ENCODE results near the gene STRIP2.
"Not testable (repeated sequence)": the region's sequence is repeated elsewhere in the genome, so short reads cannot be mapped to it uniquely, and the experiment has no call there.

The STRIP2 gene

DNA sequence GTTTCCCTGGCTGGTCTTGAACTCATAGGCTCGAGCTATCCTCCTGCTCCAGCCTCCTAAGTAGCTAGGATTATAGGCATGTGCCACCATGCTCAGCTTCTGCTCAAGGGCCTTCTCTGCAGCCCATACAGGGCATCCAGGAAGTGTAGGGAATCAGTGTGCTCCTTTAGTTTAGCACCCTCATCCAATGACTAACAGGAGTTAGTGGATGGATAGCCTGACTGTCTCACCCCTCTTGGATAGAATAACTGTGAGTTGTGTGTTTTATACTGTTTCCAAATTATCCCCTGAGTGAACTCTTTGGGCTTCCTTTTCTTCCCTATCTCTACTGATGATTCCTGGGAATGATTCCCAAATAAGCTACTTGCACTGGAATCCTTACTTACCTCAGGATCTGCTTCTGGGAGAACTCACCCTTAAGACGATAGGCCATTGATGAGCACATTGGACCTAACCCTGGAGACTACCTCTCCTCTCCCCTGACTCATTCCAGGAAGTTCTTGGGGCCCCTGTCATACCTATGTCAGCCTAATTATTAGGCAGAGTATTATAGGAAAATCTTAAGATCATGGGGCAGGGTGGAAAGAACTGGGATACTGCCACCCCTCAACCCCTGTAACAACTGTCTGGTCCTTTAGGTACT is 18.5 kb downstream of the STRIP2 start:
- no peak for DNase-seq (ENCODE audit: low read depth in 2 of 2, low spot score in 1 of 2)

DNA sequence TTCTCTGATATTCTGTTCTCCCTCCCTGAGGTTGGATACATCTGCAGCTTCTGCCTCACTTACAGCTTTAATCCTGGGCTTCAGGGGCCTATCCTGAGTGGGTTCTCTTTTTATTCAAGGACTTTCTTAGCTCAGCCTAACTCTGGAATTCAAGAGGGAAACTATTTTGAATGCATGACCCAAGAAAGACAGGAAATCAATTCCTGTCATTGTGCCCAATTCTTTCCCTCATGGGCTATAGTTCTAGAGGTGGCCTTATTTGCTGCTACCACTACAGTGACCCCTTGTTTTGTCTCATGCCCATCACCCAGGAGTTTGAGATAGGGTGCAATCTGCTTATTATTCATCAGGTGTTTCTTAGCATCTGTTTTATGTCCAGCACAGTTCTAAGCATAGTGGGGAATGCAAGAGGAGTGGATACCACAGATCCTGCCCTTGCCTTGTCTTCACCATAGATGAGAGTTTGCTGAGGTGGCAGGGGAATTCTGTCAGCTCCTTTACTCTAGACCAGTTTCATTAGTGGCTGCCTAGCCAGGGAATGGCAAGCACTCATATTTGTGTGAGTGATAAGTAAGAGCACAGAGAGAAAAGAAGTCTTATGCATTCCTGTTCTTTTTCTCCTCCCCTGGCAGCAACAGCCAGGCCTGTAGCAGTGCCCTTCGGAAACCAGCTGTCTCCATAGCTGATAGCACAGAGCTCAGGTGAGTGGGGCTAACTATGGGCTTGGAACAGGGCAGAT is 19.4 kb downstream of the STRIP2 start:
- no peak for DNase-seq (ENCODE audit: low read depth in 2 of 2, low spot score in 1 of 2)

DNA sequence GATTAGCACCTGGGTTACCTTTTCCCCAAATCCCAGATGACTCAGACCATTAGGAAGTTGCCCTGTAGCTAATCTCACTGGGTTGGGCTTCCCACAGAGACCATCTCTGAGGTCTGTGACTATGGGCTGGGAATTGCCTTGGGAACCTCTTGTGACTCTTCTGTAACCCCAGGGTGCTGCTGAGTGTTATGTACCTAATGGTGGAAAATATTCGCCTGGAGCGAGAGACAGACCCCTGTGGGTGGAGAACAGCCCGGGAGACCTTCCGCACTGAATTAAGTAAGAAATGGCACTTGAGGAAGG is 20.0 kb downstream of the STRIP2 start:
- DNase-seq (ENCODE audit: low read depth in 2 of 2, low spot score in 1 of 2), result no peak

DNA sequence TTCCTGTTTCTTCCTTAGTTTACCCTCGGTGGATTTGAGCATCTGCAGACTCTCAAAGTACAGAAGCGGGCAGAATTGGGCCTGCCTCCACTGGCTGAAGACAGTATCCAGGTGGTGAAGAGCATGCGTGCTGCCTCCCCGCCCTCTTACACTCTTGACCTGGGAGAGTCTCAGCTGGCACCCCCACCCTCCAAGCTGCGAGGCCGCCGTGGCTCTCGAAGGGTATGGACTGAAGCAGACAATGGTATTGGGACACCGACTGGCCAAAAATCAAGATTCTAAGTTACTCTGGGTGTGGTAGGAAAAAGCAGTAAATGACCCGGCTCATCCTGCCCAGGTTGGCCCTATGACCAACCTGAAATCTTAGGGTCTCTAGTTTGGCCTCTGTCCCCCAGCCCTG is 22.2 kb downstream of the STRIP2 start:
- no peak for DNase-seq (ENCODE audit: low read depth in 2 of 2, low spot score in 1 of 2)

DNA sequence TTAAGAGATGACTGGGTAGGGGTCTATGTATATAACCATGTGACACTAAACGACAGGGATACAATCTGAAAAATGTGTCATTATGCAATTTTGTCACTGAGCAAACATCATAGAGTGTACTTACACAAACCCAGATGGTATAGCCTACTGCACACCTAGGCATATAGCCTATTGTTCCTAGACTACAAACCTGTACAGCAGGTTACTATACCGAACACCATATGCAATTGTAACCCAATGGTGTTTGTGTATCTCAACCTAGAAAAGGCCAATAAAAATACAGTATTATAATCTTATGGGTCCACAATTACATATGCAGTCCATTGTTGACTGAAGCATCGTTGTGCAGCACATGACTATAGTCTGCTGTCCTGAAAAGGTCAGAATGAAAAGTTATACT is 22.9 kb downstream of the STRIP2 start:
- no peak for DNase-seq (ENCODE audit: low read depth in 2 of 2, low spot score in 1 of 2)

DNA sequence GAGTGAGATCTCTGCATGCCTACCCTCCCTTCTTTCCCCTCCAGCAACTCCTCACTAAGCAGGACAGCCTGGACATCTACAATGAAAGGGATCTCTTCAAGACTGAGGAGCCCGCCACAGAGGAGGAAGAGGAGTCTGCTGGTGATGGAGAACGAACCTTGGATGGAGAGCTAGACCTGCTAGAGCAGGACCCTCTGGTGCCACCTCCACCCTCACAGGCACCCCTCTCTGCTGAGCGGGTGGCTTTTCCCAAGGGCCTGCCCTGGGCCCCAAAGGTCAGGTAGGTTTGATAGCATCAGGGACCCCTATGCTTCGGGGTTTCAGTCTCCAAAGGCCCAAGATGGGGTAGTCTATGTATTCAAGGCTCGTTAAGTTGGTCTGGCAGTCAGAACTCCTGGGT is 23.9 kb downstream of the STRIP2 start:
- DNase-seq (ENCODE audit: low read depth in 2 of 2, low spot score in 1 of 2), result no peak

DNA sequence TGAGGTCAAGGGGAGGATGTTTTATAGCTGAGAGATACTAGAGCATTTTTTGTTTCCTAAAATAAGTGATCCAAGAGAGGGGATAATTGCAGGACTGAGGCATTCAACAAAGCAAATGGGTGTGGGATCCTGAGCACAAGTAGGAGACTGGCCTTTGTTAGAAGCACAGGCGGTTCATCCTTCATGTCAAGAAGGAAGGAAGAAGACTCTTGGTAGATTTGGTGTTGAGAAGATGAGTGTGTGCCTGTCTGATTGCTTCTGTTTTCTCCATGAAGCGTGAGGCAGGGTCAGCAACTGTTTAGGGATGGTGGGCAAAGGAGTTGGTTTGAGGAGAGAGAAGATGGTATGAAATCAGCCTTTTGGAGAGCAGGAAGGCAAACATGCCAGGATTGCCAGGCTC is 27.6 kb downstream of the STRIP2 start:
- DNase-seq (ENCODE audit: low read depth in 2 of 2, low spot score in 1 of 2), result no peak

DNA sequence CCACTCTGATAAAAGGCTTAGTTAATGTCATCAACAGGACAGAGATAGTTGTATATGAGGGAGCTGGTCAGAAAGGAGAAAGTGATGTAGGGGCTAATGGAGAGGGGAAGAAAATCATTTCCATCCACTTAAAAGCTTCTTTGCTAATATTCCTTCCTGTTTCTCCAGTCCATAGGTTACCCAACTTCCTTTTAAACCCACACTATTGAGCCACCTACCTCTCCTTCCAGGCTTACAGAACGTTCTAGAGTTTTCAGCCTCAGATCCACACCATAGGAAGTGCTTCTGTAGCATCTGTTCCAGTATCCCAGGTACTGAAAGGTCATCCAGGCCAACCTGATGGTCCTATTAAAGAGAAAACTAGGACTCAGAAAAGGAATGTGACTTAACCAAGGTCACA is 28.2 kb downstream of the STRIP2 start:
- DNase-seq (ENCODE audit: low read depth in 2 of 2, low spot score in 1 of 2), result no peak

DNA sequence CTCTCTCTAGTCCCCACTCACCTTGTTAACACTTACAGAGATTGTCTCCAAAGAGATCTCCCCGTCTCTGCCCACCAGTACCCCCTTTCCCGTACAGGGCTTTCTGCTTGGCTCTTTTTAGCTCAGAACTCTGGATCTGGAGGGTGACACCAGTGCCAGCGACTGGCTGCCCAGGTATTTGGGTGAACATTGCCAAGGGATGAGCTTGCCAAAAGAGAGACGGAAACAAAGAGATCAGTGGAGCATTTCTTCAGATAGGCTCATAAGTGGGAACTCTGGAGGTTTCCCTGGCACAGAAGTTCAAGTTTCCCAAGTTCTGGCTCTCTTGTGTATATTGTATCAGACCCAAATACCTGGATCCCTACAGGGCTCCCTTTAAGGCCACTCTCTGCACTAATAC is 30.0 kb downstream of the STRIP2 start:
- DNase-seq (ENCODE audit: low read depth in 2 of 2, low spot score in 1 of 2), result no peak

DNA sequence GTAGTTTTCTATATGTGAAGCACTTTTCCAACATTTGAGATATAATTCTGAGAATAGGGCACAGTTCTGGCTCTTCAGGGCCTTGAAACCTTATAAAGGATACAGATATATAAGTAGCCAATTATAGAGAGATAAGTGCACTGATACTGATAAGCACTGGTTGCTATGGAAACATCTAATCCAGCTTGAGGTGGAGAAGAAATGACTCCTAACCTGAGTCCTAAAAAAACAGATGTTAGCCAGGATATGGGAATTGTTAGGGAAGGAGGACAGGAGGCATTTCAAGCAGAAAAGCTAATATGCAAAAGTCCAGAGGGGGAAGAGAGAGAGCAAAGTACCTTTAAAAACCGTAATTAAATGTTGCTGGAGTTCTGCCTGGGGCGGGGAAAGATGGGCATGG is 30.8 kb downstream of the STRIP2 start:
- DNase-seq (ENCODE audit: low read depth in 2 of 2, low spot score in 1 of 2), result no peak

DNA sequence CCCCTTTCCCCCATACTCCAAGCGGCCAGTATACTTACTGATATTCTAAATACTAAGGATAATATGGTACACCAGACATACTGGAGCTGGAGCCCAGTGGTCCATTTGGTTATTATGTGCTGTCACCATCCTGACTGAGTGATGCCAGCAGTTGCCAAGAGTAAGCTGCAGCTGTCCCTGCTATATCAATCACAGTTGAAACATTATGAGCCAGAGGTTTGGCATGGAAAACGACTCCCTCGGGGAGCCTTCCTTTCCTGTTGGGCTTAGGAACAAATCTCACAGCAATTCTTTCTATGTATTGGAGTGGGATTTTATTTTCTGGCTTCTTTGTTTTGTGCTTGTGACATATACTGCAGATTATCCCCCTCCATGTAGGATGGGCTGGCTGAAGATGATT is 32.6 kb downstream of the STRIP2 start:
- no peak for DNase-seq (ENCODE audit: low read depth in 2 of 2, low spot score in 1 of 2)

DNA sequence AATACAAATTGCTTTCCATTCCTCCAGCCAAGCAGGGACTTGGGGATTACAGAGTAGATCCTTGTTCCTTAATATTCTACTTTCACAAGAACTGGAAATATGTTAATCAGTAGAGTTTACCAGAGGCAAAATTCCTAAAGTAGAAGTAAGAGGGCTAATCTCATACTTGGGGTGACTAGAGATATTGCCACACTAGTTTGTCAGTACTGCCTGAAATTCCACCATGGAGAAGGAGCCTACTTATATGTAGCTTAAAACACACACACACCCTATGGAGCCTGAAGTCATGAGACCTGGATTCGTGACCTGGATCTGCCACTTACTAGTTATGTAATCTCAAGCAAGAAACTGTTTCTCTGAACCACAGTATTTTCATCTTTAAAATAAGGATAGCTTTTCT is 33.9 kb downstream of the STRIP2 start:
- DNase-seq (ENCODE audit: low read depth in 2 of 2, low spot score in 1 of 2), result no peak

DNA sequence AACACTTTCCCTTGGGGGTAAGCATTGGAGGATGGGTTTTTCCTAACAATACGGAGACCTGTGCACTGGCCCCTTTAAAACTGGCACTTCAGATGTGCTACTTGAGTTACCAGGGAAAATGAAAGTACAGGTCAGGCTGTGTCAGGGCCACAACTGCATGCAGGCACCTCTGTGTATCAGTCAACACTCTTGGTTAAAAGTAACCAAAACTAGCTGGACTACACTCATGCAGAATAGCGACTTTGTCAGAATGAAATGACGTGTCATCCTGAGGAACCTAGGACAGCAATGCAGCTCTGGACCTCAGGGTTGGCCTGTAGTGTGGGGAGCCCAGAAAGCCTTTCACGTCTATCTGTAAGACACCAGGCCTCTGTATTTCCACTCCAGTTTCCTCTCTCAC is 34.3 kb downstream of the STRIP2 start:
- DNase-seq (ENCODE audit: low read depth in 2 of 2, low spot score in 1 of 2), result no peak

DNA sequence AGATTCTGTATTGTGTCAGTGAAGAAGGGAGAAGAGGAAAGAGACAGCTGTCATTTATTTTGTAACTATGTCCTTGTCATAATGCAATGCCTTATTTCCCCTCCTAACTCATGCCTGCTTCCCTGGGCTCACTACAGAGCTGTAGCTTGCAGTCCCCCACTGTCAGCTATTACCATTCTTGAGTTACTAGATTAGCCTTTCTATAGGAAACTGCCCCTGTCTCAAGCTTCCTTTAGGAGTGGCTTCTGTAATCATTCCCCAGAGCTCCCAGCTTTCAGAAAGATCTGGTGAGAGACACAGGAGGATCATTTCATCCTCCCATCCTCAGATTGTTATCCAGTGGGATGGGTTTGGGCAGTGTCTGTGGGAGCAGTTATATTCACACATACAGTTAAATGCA is 35.7 kb downstream of the STRIP2 start:
- DNase-seq (ENCODE audit: low read depth in 2 of 2, low spot score in 1 of 2), result no peak

DNA sequence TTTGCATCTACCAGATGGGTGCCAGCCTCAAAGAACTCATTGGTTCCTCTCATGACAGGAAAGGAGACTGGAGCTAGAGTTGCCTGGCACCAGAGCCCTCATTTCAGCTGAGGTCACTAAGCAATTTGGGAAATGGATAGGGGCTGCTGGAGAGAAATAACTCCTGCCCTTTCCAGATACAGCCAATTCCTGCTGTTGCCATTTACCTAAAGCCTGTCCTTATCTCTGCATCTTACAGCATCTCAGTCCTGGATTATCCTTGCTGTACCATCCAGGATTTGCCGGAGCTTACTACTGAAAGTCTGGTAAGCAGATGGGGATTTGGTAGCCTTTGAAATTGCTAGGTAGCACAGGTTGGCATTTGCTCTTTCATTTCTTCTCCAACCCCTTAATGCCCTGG is 36.2 kb downstream of the STRIP2 start:
- DNase-seq (ENCODE audit: low read depth in 2 of 2, low spot score in 1 of 2), result no peak

DNA sequence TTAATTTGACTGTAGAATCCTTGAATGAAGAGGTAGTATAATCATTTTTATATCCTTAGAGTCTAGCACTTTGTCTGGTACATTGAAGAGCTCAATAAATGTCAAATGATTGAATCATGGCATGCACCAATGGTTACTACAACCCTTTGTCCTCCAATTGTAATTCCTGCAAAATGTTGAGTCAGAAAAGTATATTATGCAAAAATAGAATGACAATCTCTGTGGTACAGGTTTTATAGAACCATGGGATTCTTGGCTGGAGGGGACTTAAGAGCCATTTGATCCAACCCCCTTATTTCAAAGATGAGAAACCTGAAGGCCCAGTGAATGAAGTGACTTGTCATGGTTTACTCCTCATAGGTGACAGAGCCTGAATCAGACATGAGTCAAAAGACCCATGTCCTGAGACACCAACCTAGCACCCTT is 37.2 kb downstream of the STRIP2 start:
- no peak for DNase-seq (ENCODE audit: low read depth in 2 of 2, low spot score in 1 of 2)

DNA sequence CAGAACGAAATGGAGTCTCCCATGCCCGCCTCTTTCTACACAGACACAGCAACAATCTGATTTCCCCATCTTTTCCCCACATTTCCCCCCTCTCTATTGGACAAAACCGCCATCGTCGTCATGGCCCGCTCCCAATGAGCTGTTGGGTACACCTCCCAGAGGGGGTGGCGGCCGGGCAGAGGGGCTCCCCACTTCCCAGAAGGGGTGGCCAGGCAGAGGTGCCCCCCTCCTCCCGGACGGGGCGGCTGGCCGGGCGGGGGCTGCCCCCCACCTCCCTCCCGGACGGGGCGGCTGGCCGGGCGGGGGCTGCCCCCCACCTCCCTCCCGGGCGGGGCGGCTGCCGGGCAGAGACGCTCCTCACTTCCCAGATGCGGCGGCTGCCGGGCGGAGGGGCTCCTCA is 41.7 kb downstream of the STRIP2 start:
- DNase-seq (ENCODE audit: low read depth in 2 of 2, low spot score in 1 of 2), result not testable (repeated sequence)

DNA sequence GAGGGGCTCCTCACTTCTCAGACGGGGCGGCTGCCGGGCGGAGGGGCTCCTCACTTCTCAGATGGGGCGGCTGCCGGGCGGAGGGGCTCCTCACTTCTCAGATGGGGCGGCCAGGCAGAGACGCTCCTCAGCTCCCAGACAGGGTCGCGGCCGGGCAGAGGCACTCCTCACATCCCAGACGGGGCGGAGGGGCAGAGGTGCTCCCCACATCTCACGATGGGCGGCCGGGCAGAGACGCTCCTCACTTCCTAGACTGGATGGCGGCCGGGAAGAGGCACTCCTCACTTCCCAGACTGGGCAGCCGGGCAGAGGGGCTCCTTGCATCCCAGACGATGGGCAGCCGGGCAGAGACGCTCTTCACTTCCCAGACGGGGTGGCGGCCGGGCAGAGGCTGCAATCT is 42.2 kb downstream of the STRIP2 start:
- DNase-seq (ENCODE audit: low read depth in 2 of 2, low spot score in 1 of 2), result not testable (repeated sequence)

DNA sequence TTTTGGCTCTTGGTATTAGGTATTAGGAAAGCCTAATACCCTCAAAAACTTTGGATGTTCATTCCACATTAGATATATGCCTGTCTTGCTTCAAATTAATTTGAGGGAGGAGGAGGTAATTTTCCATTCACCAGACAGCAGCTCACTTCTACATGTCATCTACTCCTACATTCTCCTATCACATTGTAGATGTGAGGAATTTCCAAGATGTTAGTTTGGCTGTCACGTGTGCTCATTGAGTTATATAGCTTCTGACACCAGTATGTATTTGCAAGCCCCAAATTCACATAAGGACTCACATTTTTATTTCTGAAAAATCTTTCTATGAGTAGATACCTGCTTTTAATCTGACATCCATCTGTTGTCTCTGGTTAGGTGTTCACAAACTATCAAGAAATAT is 45.6 kb downstream of the STRIP2 start:
- no peak for DNase-seq (ENCODE audit: low read depth in 2 of 2, low spot score in 1 of 2)

DNA sequence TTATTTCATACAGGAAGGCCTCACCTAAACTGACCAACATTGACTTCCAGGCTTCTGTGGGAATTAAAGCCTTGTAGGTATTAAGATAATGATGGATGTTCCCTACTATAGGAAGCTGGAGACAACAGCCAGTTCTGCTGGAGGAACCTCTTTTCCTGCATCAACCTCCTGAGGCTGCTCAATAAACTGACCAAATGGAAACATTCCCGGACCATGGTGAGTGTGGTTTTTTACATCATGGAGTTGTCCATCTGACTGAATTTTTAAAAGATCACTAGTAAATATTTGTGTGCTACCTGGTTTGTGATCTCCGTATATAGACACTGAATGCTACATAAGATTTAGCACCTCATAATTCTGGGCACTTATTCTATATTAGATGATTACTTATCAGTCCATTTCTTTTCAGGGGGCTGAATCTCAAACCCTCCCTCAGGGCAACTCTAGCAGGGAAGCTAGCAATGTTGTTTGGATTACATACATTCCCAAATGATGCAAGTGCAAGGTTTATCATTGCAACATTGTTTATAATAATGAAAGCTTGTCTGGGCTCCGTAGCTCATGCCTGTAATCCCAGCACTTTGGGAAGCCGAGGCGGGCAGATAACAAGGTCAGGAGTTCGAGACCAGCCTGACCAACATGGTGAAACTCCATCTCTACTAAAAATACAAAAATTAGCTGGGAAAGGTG is 46.6 kb downstream of the STRIP2 start:
- DNase-seq (ENCODE audit: low read depth in 2 of 2, low spot score in 1 of 2), result no peak

DNA sequence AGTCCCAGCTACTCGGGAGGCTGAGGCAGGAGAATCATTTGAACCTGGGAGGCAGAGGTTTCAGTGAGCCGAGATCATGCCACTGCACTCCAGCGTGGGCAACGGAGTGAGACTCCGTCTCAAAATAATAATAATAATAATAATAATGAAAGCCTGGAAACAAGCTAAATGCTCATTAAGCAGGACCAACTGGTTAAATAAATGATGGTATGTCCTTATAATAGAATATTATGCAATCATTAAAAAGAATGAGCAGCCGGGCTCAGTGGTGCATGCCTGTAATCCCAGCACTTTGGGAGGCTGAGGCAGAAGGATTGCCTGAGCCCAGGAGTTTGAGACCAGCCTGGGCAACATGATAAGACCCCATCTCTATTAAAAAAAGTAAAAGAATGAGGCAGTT is 47.1 kb downstream of the STRIP2 start:
- DNase-seq (ENCODE audit: low read depth in 2 of 2, low spot score in 1 of 2), result not testable (repeated sequence)

DNA sequence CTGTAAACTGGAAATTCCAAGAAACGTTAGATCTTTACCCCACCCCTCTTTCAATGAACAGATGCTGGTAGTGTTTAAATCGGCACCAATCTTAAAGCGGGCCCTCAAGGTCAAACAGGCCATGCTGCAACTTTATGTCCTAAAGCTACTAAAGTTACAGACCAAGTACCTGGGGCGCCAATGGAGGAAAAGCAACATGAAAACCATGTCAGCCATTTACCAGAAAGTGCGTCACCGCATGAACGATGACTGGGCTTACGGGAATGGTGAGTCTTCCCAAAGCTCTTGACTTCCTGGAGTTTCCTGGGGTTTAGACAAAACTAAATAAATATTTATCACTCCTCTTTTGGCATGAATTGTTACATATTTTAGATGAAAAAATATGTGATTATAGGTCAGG is 48.5 kb downstream of the STRIP2 start:
- DNase-seq (ENCODE audit: low read depth in 2 of 2, low spot score in 1 of 2), result no peak

DNA sequence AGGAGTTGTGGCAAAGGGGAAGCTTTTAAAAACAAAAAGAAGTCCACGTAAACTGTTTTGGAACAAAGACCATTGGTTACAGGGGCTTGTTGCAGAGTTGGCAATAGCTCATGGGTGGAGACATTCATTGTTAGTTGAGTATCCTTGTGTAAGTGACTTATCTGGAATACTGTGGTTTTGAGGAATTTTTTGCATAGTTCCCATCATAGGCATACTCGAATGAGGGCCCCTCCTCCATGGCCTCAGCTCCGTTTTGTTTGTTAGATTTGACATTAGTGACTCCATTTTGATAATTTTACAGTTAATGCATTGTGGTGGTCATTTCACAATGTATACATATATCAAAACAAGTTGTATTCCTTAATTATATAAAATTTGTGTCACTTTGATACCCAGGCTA is 55.3 kb downstream of the STRIP2 start:
- no peak for DNase-seq (ENCODE audit: low read depth in 2 of 2, low spot score in 1 of 2)

All from stimulated activated CD8-positive, alpha-beta memory T cell treated with anti-CD3 and anti-CD28 coated beads, Interleukin-4, amount 100 ng/mL, for 1 hour (primary cell).